Liver (tissue), 9 donors: Measurements from ENCODE around the gene SOX5. TPM values are rescaled to one million over a fixed set of nuclear protein-coding genes. Genes with fewer than 3 reads are reported as not detected.

Experiments
- DNase-seq: peaks from one replicate; pipeline ENCODE4 v3.0.0-alpha.2; 2017; ENCODE audit warnings: low spot score
- H3K27ac ChIP-seq, 2 donors: one replicate each; pipeline ENCODE4 v1.7.0; 2013; ENCODE audit warnings: inconsistent platforms in 2 of 2, low read length in 2 of 2, control low read depth in 1 of 2, low read depth in 1 of 2, mild to moderate bottlenecking in 1 of 2
- H3K27me3 ChIP-seq, 4 donors: one replicate each; pipeline versions ENCODE4 v1.6.1 to v1.7.0; 2013; ENCODE audit warnings: low read length in 3 of 4, inconsistent platforms in 1 of 4, mild to moderate bottlenecking in 1 of 4, moderate library complexity in 1 of 4; ENCODE audit not compliant: control insufficient read depth in 4 of 4, insufficient read depth in 4 of 4
- H3K36me3 ChIP-seq, 4 donors: one replicate each; pipeline versions ENCODE4 v1.6.1 to v1.7.0; 2013; ENCODE audit warnings: low read length in 3 of 4, mild to moderate bottlenecking in 3 of 4, low read depth in 1 of 4, moderate library complexity in 1 of 4; ENCODE audit not compliant: control insufficient read depth in 4 of 4, insufficient read depth in 3 of 4
- H3K4me1 ChIP-seq, 4 donors: one replicate each; pipeline versions ENCODE4 v1.6.1 to v1.7.0; 2013; ENCODE audit warnings: low read length in 3 of 4, mild to moderate bottlenecking in 3 of 4, moderate library complexity in 1 of 4; ENCODE audit not compliant: control insufficient read depth in 4 of 4, insufficient read depth in 4 of 4
- H3K4me3 ChIP-seq, 3 donors: one replicate each; pipeline versions ENCODE4 v1.6.1 to v1.7.0; 2013; ENCODE audit warnings: low read length in 3 of 3, control low read depth in 1 of 3, low read depth in 1 of 3, mild to moderate bottlenecking in 1 of 3
- H3K9ac ChIP-seq, 2 donors: one replicate each; pipeline ENCODE4 v1.7.0; 2013; ENCODE audit warnings: low read length in 2 of 2, mild to moderate bottlenecking in 2 of 2, moderate library complexity in 2 of 2, control low read depth in 1 of 2, low read depth in 1 of 2
- H3K9me3 ChIP-seq, 4 donors: one replicate each; pipeline versions ENCODE4 v1.6.1 to v1.7.0; 2013; ENCODE audit warnings: low read length in 3 of 4; ENCODE audit not compliant: control insufficient read depth in 4 of 4
- EGR1 ChIP-seq, 2 donors: IDR thresholded peaks; 2 replicates each; pipeline ENCODE4 v1.6.1; 2016 to 2018; ENCODE audit warnings: antibody characterized with exemption in 2 of 2, low read depth in 2 of 2
- FOXA1 ChIP-seq: IDR thresholded peaks from 2 replicates; pipeline ENCODE4 v1.6.1; 2016; ENCODE audit warnings: antibody characterized with exemption
- GABPA ChIP-seq, 2 donors: IDR thresholded peaks in 1 of 2; conservative IDR thresholded peaks in 1 of 2; 2 replicates each; pipeline ENCODE4 v1.6.1; 2016; ENCODE audit warnings: antibody characterized with exemption in 2 of 2, mild to moderate bottlenecking in 1 of 2, moderate library complexity in 1 of 2
- HNF4G ChIP-seq: IDR thresholded peaks from 2 replicates; pipeline ENCODE4 v1.6.1; 2016; ENCODE audit warnings: antibody characterized with exemption
- JUND ChIP-seq, 2 donors: IDR thresholded peaks; 2 replicates each; pipeline ENCODE4 v1.6.1; 2016; ENCODE audit warnings: antibody characterized with exemption in 2 of 2
- MAX ChIP-seq: IDR thresholded peaks from 2 replicates; pipeline ENCODE4 v1.6.1; 2016; ENCODE audit warnings: antibody characterized with exemption
- NR2F2 ChIP-seq: IDR thresholded peaks from 2 replicates; pipeline ENCODE4 v1.6.1; 2016; ENCODE audit warnings: antibody characterized with exemption
- RAD21 ChIP-seq, 2 donors: IDR thresholded peaks; 2 replicates each; pipeline ENCODE4 v1.6.1; 2016; ENCODE audit warnings: antibody characterized with exemption in 2 of 2, mild to moderate bottlenecking in 2 of 2
- REST ChIP-seq: IDR thresholded peaks from 2 replicates; pipeline ENCODE4 v1.6.1; 2016; ENCODE audit warnings: antibody characterized with exemption, mild to moderate bottlenecking
- RXRA ChIP-seq, 2 donors: IDR thresholded peaks; 2 replicates each; pipeline ENCODE4 v1.6.1; 2017 to 2018; ENCODE audit warnings: antibody characterized with exemption in 2 of 2, mild to moderate bottlenecking in 1 of 2
- SP1 ChIP-seq: IDR thresholded peaks from 2 replicates; pipeline ENCODE4 v1.6.1; 2018; ENCODE audit warnings: antibody characterized with exemption, mild to moderate bottlenecking
- TAF1 ChIP-seq: conservative IDR thresholded peaks from 2 replicates; pipeline ENCODE4 v1.6.1; 2016; ENCODE audit warnings: antibody characterized with exemption, mild to moderate bottlenecking
- YY1 ChIP-seq: IDR thresholded peaks from 2 replicates; pipeline ENCODE4 v1.6.1; 2016; ENCODE audit warnings: antibody characterized with exemption, mild to moderate bottlenecking
- WGBS: extraction: QIAGEN DNeasy Blood & Tissue Kit; methylation state at CpG from one replicate; pipeline ENCODE4 v1.1.7; 2013; 5-methylcytosine and 5-hydroxymethylcytosine counted together
- polyA plus RNA-seq, 2 donors: library from polyadenylated mRNA; stranded (reverse) in 1 of 2; unstranded in 1 of 2; fragments of 200-250 nt in 1 of 2; fragments of >200 nt in 1 of 2; fragmentation: Nextera tagmentation in 1 of 2; extraction: Ambion mirVana in 1 of 2; gene quantifications; one replicate each; pipeline versions ENCODE4 v1.2.1 to v1.2.3, GENCODE V29; 2013 to 2015
- total RNA-seq, 2 donors: library from RNA; depleted of rRNA; stranded (reverse); fragments of >200 nt; gene quantifications; one replicate each; pipeline ENCODE4 v1.2.3, GENCODE V29; 2014
- TF ChIP-seq, protein P1 (sequence below): fragments of 150-350 bp; IDR thresholded peaks from 2 replicates; pipeline ENCODE4 v1.5.1; 2017; ENCODE audit warnings: improper control_type of control experiment, low read depth, low read length; ENCODE audit not compliant: missing input control
- TF ChIP-seq, protein P2 (sequence below): IDR thresholded peaks from 2 replicates; pipeline ENCODE4 v1.6.1; 2016; ENCODE audit warnings: antibody characterized with exemption
- TF ChIP-seq, protein P3 (sequence below): IDR thresholded peaks from 2 replicates; pipeline ENCODE4 v1.6.1; 2016; ENCODE audit warnings: antibody characterized with exemption
- donor health status: healthy.
- donor health status: healthy.
- donor health status: healthy.
- donor health status: healthy.
- donor health status: healthy.

Gene SOX5
- total and polyA plus RNA-seq, 4 donors: 2.3 to 42.4 (median 12.3) TPM

- peaks cover 0 to 3% (median 0%) of the 10 kb centered on the region in 4 donors for H3K4me1 ChIP-seq
- no peak overlapping the region for H3K9ac ChIP-seq
- H3K27me3 ChIP-seq: no peaks in the 10 kb centered on the region
- WGBS: 81% methylated on average over 1 of the region's 1 CpG
- TF ChIP-seq GABPA (IDR thresholded peaks at IDR 0.05 in 1 of 2, conservative IDR thresholded peaks at IDR 0.05 in 1 of 2) (no peak), RAD21 (IDR thresholded peaks at IDR 0.05) (no peak), YY1 (no peak), SP1 (no peak)
- H3K9me3 ChIP-seq: no peaks in the 10 kb centered on the region
- H3K27ac ChIP-seq: no peak overlapping the region
- H3K36me3 ChIP-seq: no peaks in the 10 kb centered on the region
- no peak overlapping the region for H3K4me3 ChIP-seq
- no peak for DNase-seq
Measured at GRCh38 chr12:23760495-23760894, 189.0 kb downstream of the SOX5 start.

DNA sequence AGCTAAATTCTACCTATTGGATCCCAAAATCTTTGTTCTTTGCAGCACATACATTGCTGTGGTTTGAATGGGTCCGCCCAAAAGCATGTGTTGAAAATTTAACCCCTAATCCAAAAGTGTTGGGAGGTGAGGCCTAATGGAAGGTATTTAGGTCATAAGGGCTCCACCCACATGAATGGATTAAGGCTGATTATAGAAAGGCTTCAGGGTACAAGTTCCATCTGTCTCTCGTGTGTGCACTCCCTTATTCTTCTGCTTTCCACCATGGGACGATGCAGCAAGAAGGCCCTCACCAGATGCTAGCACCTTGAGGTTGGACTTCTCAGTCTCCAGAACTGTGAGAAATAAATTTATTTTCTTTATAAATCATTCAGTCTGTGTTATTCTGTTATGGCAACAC lies 190.9 kb downstream of the SOX5 start:
- H3K4me3 ChIP-seq: no peak overlapping the region
- WGBS: 93% methylated on average over 3 of the region's 3 CpGs

GRCh38 chr12:23757541-23757962 lies 191.9 kb downstream of the SOX5 start:
- TF ChIP-seq HNF4G: no peak
- TF ChIP-seq, protein P1, sequence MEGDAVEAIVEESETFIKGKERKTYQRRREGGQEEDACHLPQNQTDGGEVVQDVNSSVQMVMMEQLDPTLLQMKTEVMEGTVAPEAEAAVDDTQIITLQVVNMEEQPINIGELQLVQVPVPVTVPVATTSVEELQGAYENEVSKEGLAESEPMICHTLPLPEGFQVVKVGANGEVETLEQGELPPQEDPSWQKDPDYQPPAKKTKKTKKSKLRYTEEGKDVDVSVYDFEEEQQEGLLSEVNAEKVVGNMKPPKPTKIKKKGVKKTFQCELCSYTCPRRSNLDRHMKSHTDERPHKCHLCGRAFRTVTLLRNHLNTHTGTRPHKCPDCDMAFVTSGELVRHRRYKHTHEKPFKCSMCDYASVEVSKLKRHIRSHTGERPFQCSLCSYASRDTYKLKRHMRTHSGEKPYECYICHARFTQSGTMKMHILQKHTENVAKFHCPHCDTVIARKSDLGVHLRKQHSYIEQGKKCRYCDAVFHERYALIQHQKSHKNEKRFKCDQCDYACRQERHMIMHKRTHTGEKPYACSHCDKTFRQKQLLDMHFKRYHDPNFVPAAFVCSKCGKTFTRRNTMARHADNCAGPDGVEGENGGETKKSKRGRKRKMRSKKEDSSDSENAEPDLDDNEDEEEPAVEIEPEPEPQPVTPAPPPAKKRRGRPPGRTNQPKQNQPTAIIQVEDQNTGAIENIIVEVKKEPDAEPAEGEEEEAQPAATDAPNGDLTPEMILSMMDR: no peak
- no peak for TF ChIP-seq JUND (IDR thresholded peaks at IDR 0.05)
- TF ChIP-seq RAD21 (IDR thresholded peaks at IDR 0.05): no peak
- no peak for TF ChIP-seq FOXA1
- no peak for TF ChIP-seq EGR1 (IDR thresholded peaks at IDR 0.05; ENCODE audit: low read depth in 2 of 2)
- TF ChIP-seq NR2F2: no peak
- TF ChIP-seq MAX: no peak
- TF ChIP-seq, protein P2, sequence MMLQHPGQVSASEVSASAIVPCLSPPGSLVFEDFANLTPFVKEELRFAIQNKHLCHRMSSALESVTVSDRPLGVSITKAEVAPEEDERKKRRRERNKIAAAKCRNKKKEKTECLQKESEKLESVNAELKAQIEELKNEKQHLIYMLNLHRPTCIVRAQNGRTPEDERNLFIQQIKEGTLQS: no peak
- TF ChIP-seq REST: no peak
- no peak for TF ChIP-seq RXRA (IDR thresholded peaks at IDR 0.05)
- TF ChIP-seq YY1: no peak
- TF ChIP-seq, protein P3, sequence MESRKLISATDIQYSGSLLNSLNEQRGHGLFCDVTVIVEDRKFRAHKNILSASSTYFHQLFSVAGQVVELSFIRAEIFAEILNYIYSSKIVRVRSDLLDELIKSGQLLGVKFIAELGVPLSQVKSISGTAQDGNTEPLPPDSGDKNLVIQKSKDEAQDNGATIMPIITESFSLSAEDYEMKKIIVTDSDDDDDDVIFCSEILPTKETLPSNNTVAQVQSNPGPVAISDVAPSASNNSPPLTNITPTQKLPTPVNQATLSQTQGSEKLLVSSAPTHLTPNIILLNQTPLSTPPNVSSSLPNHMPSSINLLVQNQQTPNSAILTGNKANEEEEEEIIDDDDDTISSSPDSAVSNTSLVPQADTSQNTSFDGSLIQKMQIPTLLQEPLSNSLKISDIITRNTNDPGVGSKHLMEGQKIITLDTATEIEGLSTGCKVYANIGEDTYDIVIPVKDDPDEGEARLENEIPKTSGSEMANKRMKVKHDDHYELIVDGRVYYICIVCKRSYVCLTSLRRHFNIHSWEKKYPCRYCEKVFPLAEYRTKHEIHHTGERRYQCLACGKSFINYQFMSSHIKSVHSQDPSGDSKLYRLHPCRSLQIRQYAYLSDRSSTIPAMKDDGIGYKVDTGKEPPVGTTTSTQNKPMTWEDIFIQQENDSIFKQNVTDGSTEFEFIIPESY: no peak
- no peak for TF ChIP-seq TAF1
- H3K4me3 ChIP-seq: no peak overlapping the region
- no peak overlapping the region for H3K9ac ChIP-seq
- no peak for DNase-seq
- 30% methylated on average over 1 of the region's 1 CpG for WGBS
- peaks cover 0 to 5% (median 3%) of the 10 kb centered on the region in 4 donors for H3K36me3 ChIP-seq
- H3K27me3 ChIP-seq: no peaks in the 10 kb centered on the region
- no peaks in the 10 kb centered on the region for H3K9me3 ChIP-seq
- H3K27ac ChIP-seq: no peak overlapping the region
- peaks cover 0 to 3% (median 0%) of the 10 kb centered on the region in 4 donors for H3K4me1 ChIP-seq

More for the DNA sequence above, 190.9 kb downstream of the SOX5 start:
- Histone ChIP-seq H3K4me1 (peaks cover 0 to 3% (median 0%) of the 10 kb centered on the region in 4 donors), H3K27me3 (no peaks in the 10 kb centered on the region), H3K9ac (no peak overlapping the region), H3K9me3 (no peaks in the 10 kb centered on the region), H3K27ac (no peak overlapping the region), H3K36me3 (peaks cover 0 to 5% (median 2%) of the 10 kb centered on the region in 4 donors)
- DNase-seq: no peak
- TF ChIP-seq RXRA (IDR thresholded peaks at IDR 0.05): no peak
